ENCODE results near the gene SCGB3A1.

- TF ChIP-seq CTCF (IDR thresholded peaks at IDR 0.05; ENCODE audit: low read depth, low read length), result no peak
- TF ChIP-seq EZH2phosphoT487 (IDR thresholded peaks at IDR 0.05; ENCODE audit: low read depth), result no peak
Observed at GRCh38 chr5:180593446-180594206, 2.3 kb upstream of the SCGB3A1 start.

All from OCI-LY3 (cell line).